Endothelial cell of umbilical vein (primary cell): ENCODE measurements around the gene PDCD1LG2.

Experiments used
- CTCF ChIP-seq, 2 donors: IDR thresholded peaks; 1 replicate in 1 of 2; 2 replicates in 1 of 2; pipeline ENCODE4 v1.5.1; 2011; ENCODE audit warnings: low read length in 2 of 2, mild to moderate bottlenecking in 2 of 2, moderate library complexity in 2 of 2, control low read depth in 1 of 2, inconsistent platforms in 1 of 2, low read depth in 1 of 2; ENCODE audit not compliant: insufficient read depth in 1 of 2; ENCODE audit errors: extremely low read depth in 1 of 2
- EZH2 ChIP-seq: IDR thresholded peaks from 2 replicates; pipeline ENCODE4 v1.6.1; 2012; ENCODE audit warnings: borderline replicate concordance, low read depth, mild to moderate bottlenecking, moderate library complexity, low read length, inconsistent platforms; ENCODE audit not compliant: severe bottlenecking
- FOS ChIP-seq: IDR thresholded peaks from 2 replicates; pipeline ENCODE4 v1.6.1; 2011; ENCODE audit warnings: mild to moderate bottlenecking, low read length, moderate library complexity, borderline replicate concordance; ENCODE audit not compliant: insufficient read depth
- JUN ChIP-seq: IDR thresholded peaks from 2 replicates; pipeline ENCODE4 v1.6.1; 2011; ENCODE audit warnings: borderline replicate concordance, low read depth; ENCODE audit not compliant: insufficient read length, insufficient read depth
- MAX ChIP-seq: IDR thresholded peaks from 2 replicates; pipeline ENCODE4 v1.6.1; 2011; ENCODE audit not compliant: insufficient read depth, insufficient read length
- MYC ChIP-seq: IDR thresholded peaks from one replicate; pipeline ENCODE4 v1.6.1; 2011; ENCODE audit warnings: mild to moderate bottlenecking, low read depth, low read length
- POLR2A ChIP-seq: IDR thresholded peaks from 2 replicates; pipeline ENCODE4 v1.6.1; 2012; ENCODE audit warnings: low read depth, mild to moderate bottlenecking, control low read depth, low read length
- POLR2AphosphoS5 ChIP-seq: IDR thresholded peaks from 2 replicates; pipeline ENCODE4 v1.6.1; 2012; ENCODE audit warnings: low read depth, mild to moderate bottlenecking, control low read depth, low read length, moderate library complexity; ENCODE audit not compliant: insufficient read depth

- TF ChIP-seq CTCF (IDR thresholded peaks at IDR 0.05; ENCODE audit: extremely low read depth in 1 of 2, insufficient read depth in 1 of 2, low read depth in 1 of 2, low read length in 2 of 2) (no peak), POLR2A (no peak), POLR2AphosphoS5 (no peak), EZH2 (no peak), MYC (no peak), MAX (no peak), JUN (no peak), FOS (no peak)
Measured at GRCh38 chr9:5579881-5580280, 69.5 kb downstream of the PDCD1LG2 start.
